SK-N-SH (cell line): ENCODE results near the gene FAM20A. TPM values are rescaled to one million over a fixed set of nuclear protein-coding genes. Genes with fewer than 3 reads are reported as not detected.

Source experiments
- CTCF ChIA-PET: fragments of 300-600, 350-600 bp; formaldehyde crosslinking; extraction: SDS; loops from one replicate; lab custom pipeline; 2021; lab: Yijun Ruan, JAX
- POLR2A ChIA-PET: fragments of 350-600 bp; sonication (Branson Sonifier 250); formaldehyde crosslinking; extraction: SDS; loops from one replicate; lab custom pipeline; 2020; ENCODE audit warnings: antibody characterized with exemption, inconsistent platforms; lab: Yijun Ruan, JAX
- DNase-seq: peaks from one replicate; pipeline ENCODE4 v3.0.0; 2012
- H2AFZ ChIP-seq: fragments of 200-600 bp; sonication (generic); 2 replicates; pipeline ENCODE4 v1.8.1; 2016; ENCODE audit warnings: antibody characterized with exemption, mild to moderate bottlenecking, low read depth
- H3F3A ChIP-seq: fragments of 200-600 bp; sonication (generic); replicated peaks from 2 replicates; pipeline ENCODE3; 2016; ENCODE audit warnings: antibody characterized with exemption, mild to moderate bottlenecking; ENCODE audit not compliant: insufficient read depth
- H3K27ac ChIP-seq, 2 experiments: fragments of 200-500 bp in 1 of 2; fragments of 200-600 bp in 1 of 2; sonication (Bioruptor generic) in 1 of 2; sonication (generic), shearing (Covaris generic) in 1 of 2; 2 replicates each; pipeline versions ENCODE4 v1.5.1 to v1.6.1; 2014 to 2016; ENCODE audit warnings: low read depth in 2 of 2, inconsistent platforms in 1 of 2, low read length in 1 of 2, mild to moderate bottlenecking in 1 of 2, mixed read lengths in 1 of 2
- H3K27me3 ChIP-seq: fragments of 200-600 bp; sonication (generic), shearing (Covaris generic); 2 replicates; pipeline ENCODE4 v1.6.1; 2016; ENCODE audit warnings: mixed run types; ENCODE audit not compliant: insufficient read depth
- H3K36me3 ChIP-seq, 2 experiments: fragments of 200-500 bp in 1 of 2; fragments of 200-600 bp in 1 of 2; sonication (Bioruptor generic) in 1 of 2; sonication (generic) in 1 of 2; replicated peaks in 1 of 2; 2 replicates each; pipeline versions ENCODE3 to v1.5.1; 2014 to 2016; ENCODE audit warnings: low read length in 1 of 2, mild to moderate bottlenecking in 1 of 2; ENCODE audit not compliant: insufficient read depth in 2 of 2, control insufficient read depth in 1 of 2
- H3K4me1 ChIP-seq, 2 experiments: fragments of 200-500 bp in 1 of 2; fragments of 200-600 bp in 1 of 2; sonication (Bioruptor generic) in 1 of 2; sonication (generic), shearing (Covaris generic) in 1 of 2; 2 replicates each; pipeline versions ENCODE4 v1.5.1 to v1.6.1; 2014 to 2016; ENCODE audit warnings: low read depth in 1 of 2, low read length in 1 of 2, mixed run types in 1 of 2; ENCODE audit not compliant: insufficient read depth in 2 of 2, control insufficient read depth in 1 of 2
- H3K4me2 ChIP-seq: fragments of 200-600 bp; sonication (generic), shearing (Covaris generic); 2 replicates; pipeline ENCODE4 v1.6.1; 2017; ENCODE audit warnings: mixed run types
- H3K4me3 ChIP-seq, 2 experiments: fragments of 200-500 bp in 1 of 2; fragments of 200-600 bp in 1 of 2; sonication (Bioruptor generic) in 1 of 2; sonication (generic), shearing (Covaris generic) in 1 of 2; 2 replicates each; pipeline versions ENCODE4 v1.5.1 to v1.8.1; 2014 to 2016; ENCODE audit warnings: low read depth in 2 of 2, inconsistent platforms in 1 of 2, low read length in 1 of 2, mild to moderate bottlenecking in 1 of 2, mixed read lengths in 1 of 2, moderate library complexity in 1 of 2
- H3K79me2 ChIP-seq: fragments of 200-600 bp; sonication (generic); 2 replicates; pipeline ENCODE4 v1.8.1; 2017; ENCODE audit warnings: mild to moderate bottlenecking; ENCODE audit not compliant: insufficient read depth
- H3K9ac ChIP-seq: fragments of 200-600 bp; sonication (generic); 2 replicates; pipeline ENCODE4 v1.6.1; 2017; ENCODE audit warnings: mixed run types
- H3K9me2 ChIP-seq: fragments of 200-600 bp; sonication (generic); 2 replicates; pipeline ENCODE4 v1.6.1; 2017; ENCODE audit warnings: mixed run types
- H3K9me3 ChIP-seq: fragments of 200-600 bp; sonication (generic); 2 replicates; pipeline ENCODE4 v1.6.1; 2017; ENCODE audit warnings: mixed run types, mild to moderate bottlenecking, moderate library complexity
- H4K20me1 ChIP-seq: fragments of 200-600 bp; sonication (generic); 2 replicates; pipeline ENCODE4 v1.6.1; 2017; ENCODE audit warnings: mild to moderate bottlenecking, mixed run types; ENCODE audit not compliant: insufficient read depth
- CHD2 ChIP-seq: fragments of 150-350 bp; IDR thresholded peaks from 2 replicates; pipeline ENCODE4 v1.6.1; 2018; ENCODE audit warnings: low read length; ENCODE audit not compliant: partially characterized antibody
- ELF1 ChIP-seq: IDR thresholded peaks from 2 replicates; pipeline ENCODE4 v1.4.0; 2012
- EP300 ChIP-seq, 2 experiments: IDR thresholded peaks; 2 replicates each; pipeline versions ENCODE4 v1.4.0 to v1.6.1; 2012; ENCODE audit warnings: borderline replicate concordance in 1 of 2, low read depth in 1 of 2, low read length in 1 of 2
- GABPA ChIP-seq: IDR thresholded peaks from 2 replicates; pipeline ENCODE4 v1.4.0; 2012; ENCODE audit warnings: low read depth, mild to moderate bottlenecking
- JUND ChIP-seq: IDR thresholded peaks from 2 replicates; pipeline ENCODE4 v1.4.0; 2012
- MAX ChIP-seq: IDR thresholded peaks from 2 replicates; pipeline ENCODE4 v1.4.0; 2012; ENCODE audit warnings: low read depth
- MXI1 ChIP-seq: IDR thresholded peaks from 2 replicates; pipeline ENCODE4 v1.6.1; 2012; ENCODE audit warnings: mild to moderate bottlenecking, low read depth, low read length, improper control_type of control experiment
- NFIC ChIP-seq: IDR thresholded peaks from 2 replicates; pipeline ENCODE4 v1.4.0; 2012; ENCODE audit warnings: borderline replicate concordance
- NRF1 ChIP-seq: IDR thresholded peaks from 2 replicates; pipeline ENCODE4 v1.6.1; 2012; ENCODE audit warnings: low read depth, mild to moderate bottlenecking, low read length
- PBX3 ChIP-seq: IDR thresholded peaks from 2 replicates; pipeline ENCODE4; 2012
- RCOR1 ChIP-seq: fragments of 150-350 bp; IDR thresholded peaks from 2 replicates; pipeline ENCODE4 v1.6.1; 2017; ENCODE audit warnings: antibody characterized with exemption, low read length
- REST ChIP-seq: IDR thresholded peaks from 2 replicates; pipeline ENCODE4 v1.6.1; 2012; ENCODE audit warnings: mild to moderate bottlenecking, low read depth, low read length, moderate library complexity
- RFX5 ChIP-seq: IDR thresholded peaks from 2 replicates; pipeline ENCODE4 v1.6.1; 2012; ENCODE audit warnings: mild to moderate bottlenecking, improper control_type of control experiment, low read length
- SIN3A ChIP-seq: IDR thresholded peaks from 2 replicates; pipeline ENCODE4 v1.6.1; 2012; ENCODE audit warnings: low read depth, mild to moderate bottlenecking, low read length, moderate library complexity, borderline replicate concordance
- SMC3 ChIP-seq: IDR thresholded peaks from 2 replicates; pipeline ENCODE4 v1.6.1; 2012; ENCODE audit warnings: low read depth, low read length, improper control_type of control experiment
- TCF12 ChIP-seq: IDR thresholded peaks from 2 replicates; pipeline ENCODE4 v1.4.0; 2012
- YY1 ChIP-seq: IDR thresholded peaks from 2 replicates; pipeline ENCODE4 v1.4.0; 2012; ENCODE audit warnings: low read depth, mild to moderate bottlenecking
- WGBS: methylation state at CpG from one replicate; pipeline ENCODE4 v1.1.6; 2017; ENCODE audit warnings: low lambda C conversion rate; 5-methylcytosine and 5-hydroxymethylcytosine counted together
- polyA plus RNA-seq, 3 experiments: library from polyadenylated mRNA; depleted of rRNA; stranded (reverse); fragments of >200 nt; gene quantifications; 2 replicates each; pipeline ENCODE4 v1.2.3, GENCODE V29; 2012
- TF ChIP-seq, protein P1 (sequence below): fragments of 150-350 bp; IDR thresholded peaks from 2 replicates; pipeline ENCODE4 v1.6.1; 2016; ENCODE audit warnings: mild to moderate bottlenecking, low read depth, low read length
- TF ChIP-seq, protein P2 (sequence below): fragments of 150-350 bp; IDR thresholded peaks from 2 replicates; pipeline ENCODE4 v1.6.1; 2017; ENCODE audit warnings: antibody characterized with exemption, low read length, low read depth, borderline replicate concordance

Gene FAM20A
- polyA plus RNA-seq, 1 of the 3 experiments (the other 2 are of a cell fraction): not detected

DNA sequence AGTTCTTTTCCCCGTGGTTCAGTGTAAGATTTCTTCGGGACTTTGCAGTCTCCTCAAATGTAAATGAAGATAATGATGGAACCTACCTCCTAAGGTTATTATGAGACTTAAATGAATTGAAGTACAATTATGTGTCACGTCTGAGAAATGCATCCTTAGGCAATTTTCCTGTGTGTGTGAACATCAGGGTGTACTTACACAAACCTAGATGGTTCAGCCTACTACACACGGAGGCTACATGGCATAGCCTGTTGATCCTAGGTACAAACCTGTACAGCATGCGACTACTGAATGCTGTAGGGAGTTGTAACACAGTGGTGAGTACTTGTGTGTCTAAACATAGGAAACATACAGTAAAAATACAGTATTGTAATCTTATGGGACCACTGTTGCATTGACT is 1.1 kb upstream of the FAM20A start:
- Histone ChIP-seq H3K9ac (no peak overlapping the region), H3K36me3 (no peaks in the 10 kb centered on the region), H4K20me1 (no peaks in the 10 kb centered on the region), H3K9me2 (no peaks in the 10 kb centered on the region), H3K79me2 (no peaks in the 10 kb centered on the region), H3K27me3 (peaks cover 49% of the 10 kb centered on the region), H3K4me3 (no peak overlapping the region), H3K9me3 (no peaks in the 10 kb centered on the region), H3K27ac (no peak overlapping the region), H3F3A (no peaks in the 10 kb centered on the region), H3K4me1 (peaks cover 0 to 9% of the 10 kb centered on the region in 2 experiments; a peak in 1 of 4 replicates), H2AFZ (no peak overlapping the region), H3K4me2 (no peak overlapping the region)
- 32% methylated on average over 5 of the region's 5 CpGs for WGBS
- DNase-seq: no peak
- no peak for TF ChIP-seq RFX5
- no peak for TF ChIP-seq MXI1
- TF ChIP-seq, protein P1, sequence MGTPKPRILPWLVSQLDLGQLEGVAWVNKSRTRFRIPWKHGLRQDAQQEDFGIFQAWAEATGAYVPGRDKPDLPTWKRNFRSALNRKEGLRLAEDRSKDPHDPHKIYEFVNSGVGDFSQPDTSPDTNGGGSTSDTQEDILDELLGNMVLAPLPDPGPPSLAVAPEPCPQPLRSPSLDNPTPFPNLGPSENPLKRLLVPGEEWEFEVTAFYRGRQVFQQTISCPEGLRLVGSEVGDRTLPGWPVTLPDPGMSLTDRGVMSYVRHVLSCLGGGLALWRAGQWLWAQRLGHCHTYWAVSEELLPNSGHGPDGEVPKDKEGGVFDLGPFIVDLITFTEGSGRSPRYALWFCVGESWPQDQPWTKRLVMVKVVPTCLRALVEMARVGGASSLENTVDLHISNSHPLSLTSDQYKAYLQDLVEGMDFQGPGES: no peak
- no peak for TF ChIP-seq TCF12
- TF ChIP-seq JUND: no peak
- no peak for TF ChIP-seq ELF1
- CTCF ChIA-PET: interaction anchor here (3.2 kb wide), 1 partner anchor 12 kb away, joined by 19 read pairs; no protein-coding TSS in a partner anchor
- POLR2A ChIA-PET: no interaction called here

GRCh38 chr17:68601565-68602288 is 560 bp upstream of the FAM20A start:
- no peak overlapping the region for H3K4me3 ChIP-seq
- H3K9me2 ChIP-seq: no peaks in the 10 kb centered on the region
- TF ChIP-seq EP300 (IDR thresholded peaks at IDR 0.05; ENCODE audit: borderline replicate concordance in 1 of 2, low read depth in 1 of 2, low read length in 1 of 2) (no peak), CHD2 (no peak), ELF1 (no peak), TCF12 (no peak), MAX (no peak), GABPA (no peak), SMC3 (no peak), RCOR1 (no peak), YY1 (no peak), REST (no peak), NRF1 (no peak), NFIC (no peak), RFX5 (no peak), SIN3A (no peak), PBX3 (no peak), JUND (no peak)
- TF ChIP-seq, protein P2, sequence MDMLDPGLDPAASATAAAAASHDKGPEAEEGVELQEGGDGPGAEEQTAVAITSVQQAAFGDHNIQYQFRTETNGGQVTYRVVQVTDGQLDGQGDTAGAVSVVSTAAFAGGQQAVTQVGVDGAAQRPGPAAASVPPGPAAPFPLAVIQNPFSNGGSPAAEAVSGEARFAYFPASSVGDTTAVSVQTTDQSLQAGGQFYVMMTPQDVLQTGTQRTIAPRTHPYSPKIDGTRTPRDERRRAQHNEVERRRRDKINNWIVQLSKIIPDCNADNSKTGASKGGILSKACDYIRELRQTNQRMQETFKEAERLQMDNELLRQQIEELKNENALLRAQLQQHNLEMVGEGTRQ: no peak
- TF ChIP-seq, protein P1: no peak
- ChIA-PET POLR2A (no interaction called here), CTCF (interaction anchor here (0.6 to 3.2 kb wide), 2 partner anchors 13 to 138 kb away, joined by 3 to 19 read pairs; no protein-coding TSS in a partner anchor)
- no peaks in the 10 kb centered on the region for H3F3A ChIP-seq
- H3K36me3 ChIP-seq: no peaks in the 10 kb centered on the region
- H3K9ac ChIP-seq: no peak overlapping the region
- DNase-seq: no peak
- no peak overlapping the region for H2AFZ ChIP-seq
- WGBS: 33% methylated on average over 6 of the region's 6 CpGs
- no peaks in the 10 kb centered on the region for H3K9me3 ChIP-seq
- H3K4me2 ChIP-seq: no peak overlapping the region
- peaks cover 51% of the 10 kb centered on the region for H3K27me3 ChIP-seq
- no peaks in the 10 kb centered on the region for H4K20me1 ChIP-seq
- peaks cover 0 to 9% of the 10 kb centered on the region in 2 experiments; a peak in 1 of 4 replicates for H3K4me1 ChIP-seq
- H3K27ac ChIP-seq: no peak overlapping the region
- no peaks in the 10 kb centered on the region for H3K79me2 ChIP-seq
